Measurements from ENCODE around the gene SGTB. TPM values are rescaled to one million over a fixed set of nuclear protein-coding genes. Genes with fewer than 3 reads are reported as not detected.
A peak's percentile ranks its signal among the peaks of the same experiment; 100 is the strongest.

SGTB gene
- total RNA-seq, 2 donors from 2014 or later, result 6.8 to 6.9 TPM

GRCh38 chr5:65766781-65767180 is 44.9 kb upstream of the SGTB start:
- Histone ChIP-seq H3K9me3 (no peaks in the 10 kb centered on the region), H3K4me1 (no peaks in the 10 kb centered on the region), H3K27ac (no peak overlapping the region), H3K36me3 (peaks cover 4% of the 10 kb centered on the region), H3K4me3 (no peak overlapping the region), H3K27me3 (no peaks in the 10 kb centered on the region)
- TF ChIP-seq CTCF (IDR thresholded peaks at IDR 0.05), result no peak
- no peak for DNase-seq (ENCODE audit: low spot score)

DNA sequence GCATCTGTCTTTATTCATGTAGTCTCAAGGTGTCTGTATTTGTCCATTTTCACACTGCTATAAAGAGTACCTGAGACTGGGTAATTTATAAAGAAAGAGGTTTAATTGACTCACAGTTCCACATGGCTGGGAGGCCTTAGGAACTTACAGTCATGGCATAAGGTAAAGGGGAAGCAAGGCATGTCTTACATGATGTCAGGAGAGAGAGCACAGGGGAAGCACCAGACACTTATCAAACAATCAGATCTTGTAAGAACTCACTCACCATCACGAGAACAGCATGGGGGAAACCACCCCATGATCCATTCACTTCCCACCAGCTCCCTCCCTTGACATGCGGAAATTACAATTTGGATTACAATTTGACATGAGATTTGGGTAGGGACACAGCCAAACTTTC is 44.3 kb upstream of the SGTB start:
- peaks cover 4% of the 10 kb centered on the region for H3K36me3 ChIP-seq
- no peak for DNase-seq (ENCODE audit: low spot score)
- no peak for TF ChIP-seq CTCF (IDR thresholded peaks at IDR 0.05)
- H3K27me3 ChIP-seq, result no peaks in the 10 kb centered on the region
- no peaks in the 10 kb centered on the region for H3K9me3 ChIP-seq
- no peak overlapping the region for H3K4me3 ChIP-seq
- H3K27ac ChIP-seq, result no peak overlapping the region
- no peaks in the 10 kb centered on the region for H3K4me1 ChIP-seq

DNA sequence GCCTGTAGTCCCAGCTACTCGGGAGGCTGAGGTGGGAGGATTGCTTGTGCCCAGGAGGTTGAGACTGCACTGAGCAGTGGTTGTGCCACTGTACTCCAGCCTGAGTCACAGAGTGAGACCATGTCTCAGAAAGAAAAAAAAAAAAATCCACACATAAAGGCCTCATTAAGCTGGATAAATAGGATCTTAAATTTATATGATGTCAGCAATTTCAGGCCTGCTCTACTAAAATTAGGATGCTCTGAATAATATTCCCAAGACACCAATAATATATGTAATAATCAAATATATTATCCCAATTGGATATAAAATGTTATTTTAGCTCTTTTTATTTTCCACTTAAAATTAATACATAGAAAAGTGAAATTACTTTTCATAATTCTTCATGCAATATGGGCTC is 43.7 kb upstream of the SGTB start:
- peaks cover 4% of the 10 kb centered on the region for H3K36me3 ChIP-seq
- TF ChIP-seq CTCF (IDR thresholded peaks at IDR 0.05), result no peak
- no peaks in the 10 kb centered on the region for H3K4me1 ChIP-seq
- DNase-seq (ENCODE audit: low spot score), result no peak
- no peaks in the 10 kb centered on the region for H3K27me3 ChIP-seq
- H3K27ac ChIP-seq, result no peak overlapping the region
- no peaks in the 10 kb centered on the region for H3K9me3 ChIP-seq
- H3K4me3 ChIP-seq, result no peak overlapping the region

DNA sequence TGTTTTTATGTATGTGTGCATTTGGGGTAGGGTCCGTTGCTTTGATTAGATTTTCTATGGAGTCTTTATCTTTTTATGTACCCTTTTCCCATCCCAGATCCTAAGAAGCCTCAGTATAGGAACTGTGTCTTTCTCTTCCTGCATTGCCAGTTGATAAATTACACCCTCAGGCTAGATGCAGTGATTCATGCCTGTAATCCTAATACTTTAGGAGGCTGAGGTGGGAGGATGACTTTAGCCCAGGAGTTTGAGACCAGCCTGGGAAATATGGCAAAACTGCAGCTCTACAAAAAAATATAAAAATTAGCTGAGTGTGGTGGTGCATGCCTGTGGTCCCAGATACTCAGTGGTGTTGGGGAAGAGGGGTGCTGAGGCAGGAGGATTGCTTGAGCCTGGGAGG is 40.3 kb upstream of the SGTB start:
- TF ChIP-seq CTCF (IDR thresholded peaks at IDR 0.05), result no peak
- no peaks in the 10 kb centered on the region for H3K27me3 ChIP-seq

DNA sequence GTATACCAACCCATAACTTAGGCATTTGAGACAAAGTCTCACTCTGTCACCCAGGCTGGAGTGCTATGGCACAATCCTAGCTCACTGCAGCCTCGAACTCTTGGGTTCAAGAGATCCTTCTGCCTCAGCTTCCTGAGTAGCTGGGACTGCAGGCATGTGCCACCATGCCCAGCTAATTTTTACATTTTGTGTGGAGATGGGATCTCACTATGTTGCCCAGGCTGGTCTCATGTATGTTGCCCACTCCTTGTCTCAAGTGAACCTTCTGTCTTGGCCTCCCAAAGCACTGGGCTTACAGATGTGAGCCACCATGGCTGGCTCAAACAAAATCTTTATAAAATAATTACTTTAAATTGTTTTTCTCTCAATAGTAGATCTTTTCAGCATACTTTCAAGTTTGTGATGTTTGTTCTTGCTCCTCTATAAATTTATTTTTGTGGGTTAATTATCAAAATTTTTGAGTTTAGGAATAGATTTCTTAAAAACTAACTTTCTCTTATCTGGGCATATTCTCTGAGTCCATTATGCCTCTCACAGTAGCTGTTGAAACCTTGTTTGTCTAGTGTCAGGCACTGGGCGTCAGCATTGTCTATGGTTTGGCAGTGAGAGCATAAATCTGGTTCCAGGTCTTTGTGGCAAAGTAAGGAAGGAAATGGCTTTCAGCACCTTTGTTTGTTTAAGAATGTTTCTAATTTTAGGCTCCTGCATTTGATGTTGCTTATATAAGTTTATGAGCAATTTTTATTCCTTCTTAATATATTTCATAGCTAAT is 38.8 kb upstream of the SGTB start:
- no peak overlapping the region for H3K4me3 ChIP-seq
- peaks cover 10% of the 10 kb centered on the region for H3K36me3 ChIP-seq
- H3K27ac ChIP-seq, result no peak overlapping the region

More for the DNA sequence above, 40.3 kb upstream of the SGTB start:
- Histone ChIP-seq H3K9me3 (no peaks in the 10 kb centered on the region), H3K4me1 (no peaks in the 10 kb centered on the region), H3K4me3 (no peak overlapping the region), H3K27ac (no peak overlapping the region), H3K36me3 (peaks cover 14% of the 10 kb centered on the region)
- DNase-seq (ENCODE audit: low spot score), result no peak

More for the DNA sequence above, 38.8 kb upstream of the SGTB start:
- TF ChIP-seq CTCF (IDR thresholded peaks at IDR 0.05), result peak in 1 of 2 donors; percentile 54
- no peaks in the 10 kb centered on the region for H3K9me3 ChIP-seq
- H3K4me1 ChIP-seq, result no peaks in the 10 kb centered on the region
- H3K27me3 ChIP-seq, result no peaks in the 10 kb centered on the region
- DNase-seq (ENCODE audit: low spot score), result no peak

Data from right atrium auricular region (tissue), 2 donors.